Fibroblast of the aortic adventitia (primary cell): Measurements from ENCODE around the gene PVALEF. TPM values are rescaled to one million over a fixed set of nuclear protein-coding genes. Genes with fewer than 3 reads are reported as not detected.

Experiments used
- DNase-seq: peaks from one replicate; pipeline ENCODE4 v3.0.0-alpha.2; 2010; ENCODE audit warnings: low read depth
- H3K4me3 ChIP-seq: 2 replicates; pipeline ENCODE4 v1.5.1; 2011; ENCODE audit warnings: low read depth, mild to moderate bottlenecking, control low read depth, low read length, moderate library complexity
- total RNA-seq: library from RNA; depleted of rRNA; stranded (reverse); fragments of >200 nt; gene quantifications from 2 replicates; pipeline ENCODE4 v1.2.3, GENCODE V29; 2012; ENCODE audit warnings: low replicate concordance
- TF ChIP-seq, protein P1 (sequence below): IDR thresholded peaks from 2 replicates; pipeline ENCODE4 v1.5.1; 2011; ENCODE audit warnings: mild to moderate bottlenecking, low read length, control low read depth, inconsistent platforms; ENCODE audit not compliant: insufficient read depth

Gene PVALEF
- total RNA-seq, 1 donor, result not detected

- TF ChIP-seq, protein P1, sequence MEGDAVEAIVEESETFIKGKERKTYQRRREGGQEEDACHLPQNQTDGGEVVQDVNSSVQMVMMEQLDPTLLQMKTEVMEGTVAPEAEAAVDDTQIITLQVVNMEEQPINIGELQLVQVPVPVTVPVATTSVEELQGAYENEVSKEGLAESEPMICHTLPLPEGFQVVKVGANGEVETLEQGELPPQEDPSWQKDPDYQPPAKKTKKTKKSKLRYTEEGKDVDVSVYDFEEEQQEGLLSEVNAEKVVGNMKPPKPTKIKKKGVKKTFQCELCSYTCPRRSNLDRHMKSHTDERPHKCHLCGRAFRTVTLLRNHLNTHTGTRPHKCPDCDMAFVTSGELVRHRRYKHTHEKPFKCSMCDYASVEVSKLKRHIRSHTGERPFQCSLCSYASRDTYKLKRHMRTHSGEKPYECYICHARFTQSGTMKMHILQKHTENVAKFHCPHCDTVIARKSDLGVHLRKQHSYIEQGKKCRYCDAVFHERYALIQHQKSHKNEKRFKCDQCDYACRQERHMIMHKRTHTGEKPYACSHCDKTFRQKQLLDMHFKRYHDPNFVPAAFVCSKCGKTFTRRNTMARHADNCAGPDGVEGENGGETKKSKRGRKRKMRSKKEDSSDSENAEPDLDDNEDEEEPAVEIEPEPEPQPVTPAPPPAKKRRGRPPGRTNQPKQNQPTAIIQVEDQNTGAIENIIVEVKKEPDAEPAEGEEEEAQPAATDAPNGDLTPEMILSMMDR, result no peak
- H3K4me3 ChIP-seq, result no peak overlapping the region
- DNase-seq, result no peak
Observed at GRCh38 chr17:81183316-81183715, 18.0 kb downstream of the PVALEF start.

DNA sequence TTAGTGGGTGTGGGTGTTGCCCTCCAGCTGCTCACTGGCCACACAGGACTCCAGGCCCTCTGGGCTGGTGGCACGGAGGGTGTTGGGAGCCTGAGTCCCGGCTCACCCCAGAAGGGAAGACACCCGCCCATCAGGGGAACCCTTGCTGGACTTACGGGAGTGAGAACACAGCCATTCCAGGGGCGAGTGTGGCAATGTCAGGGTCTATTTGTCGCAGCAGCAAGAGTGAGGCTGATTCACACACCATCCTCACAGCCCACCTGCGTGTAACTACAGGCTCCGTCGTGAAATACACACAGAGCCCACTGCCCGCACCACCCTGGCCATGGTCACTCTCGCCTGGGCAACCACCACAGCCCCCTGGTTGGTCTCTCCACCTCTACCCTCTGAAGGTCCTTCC lies 18.5 kb downstream of the PVALEF start:
- H3K4me3 ChIP-seq, result no peak overlapping the region
- TF ChIP-seq, protein P1, result no peak
- no peak for DNase-seq

- DNase-seq, result no peak
- TF ChIP-seq, protein P1, result no peak
- no peak overlapping the region for H3K4me3 ChIP-seq
Observed at GRCh38 chr17:81184555-81184954, 19.2 kb downstream of the PVALEF start.

DNA sequence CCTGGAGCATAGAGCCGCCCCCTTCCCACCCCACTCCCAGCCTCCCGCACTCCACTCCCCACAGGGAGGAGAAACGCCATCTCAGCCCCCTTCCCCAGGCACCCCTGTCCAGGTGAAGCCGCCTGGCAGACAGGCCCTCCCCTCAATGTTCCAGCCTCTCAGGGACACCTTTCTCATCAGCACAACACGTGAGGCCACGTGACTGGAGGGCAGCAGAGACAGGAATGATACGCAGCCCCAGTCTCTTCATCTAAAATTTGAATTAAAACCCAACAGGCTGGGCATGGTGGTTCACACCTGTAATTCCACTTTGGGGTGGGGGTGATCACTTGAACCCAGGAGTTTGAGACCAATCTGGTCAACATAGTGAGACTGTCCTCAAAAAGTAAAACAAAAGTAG lies 20.9 kb downstream of the PVALEF start:
- no peak for DNase-seq
- TF ChIP-seq, protein P1, result no peak
- H3K4me3 ChIP-seq, result no peak overlapping the region

GRCh38 chr17:81187120-81187519 lies 21.8 kb downstream of the PVALEF start:
- DNase-seq, result no peak

GRCh38 chr17:81187586-81188490 lies 22.5 kb downstream of the PVALEF start:
- no peak for DNase-seq
- TF ChIP-seq, protein P1, result no peak
- no peak overlapping the region for H3K4me3 ChIP-seq

More at GRCh38 chr17:81187120-81187519, 21.8 kb downstream of the PVALEF start:
- TF ChIP-seq, protein P1, result no peak
- no peak overlapping the region for H3K4me3 ChIP-seq
